Measurements from ENCODE around the gene EVI5.
"Not testable (repeated sequence)": the region's sequence is repeated elsewhere in the genome, so short reads cannot be mapped to it uniquely, and the experiment has no call there.

EVI5 gene

GRCh38 chr1:92691925-92692324 is 93.0 kb downstream of the EVI5 start:
- DNase-seq (ENCODE audit: low read depth in 2 of 2): no peak

- no peak for DNase-seq (ENCODE audit: low read depth in 2 of 2)
Measured at GRCh38 chr1:92690212-92690906, 94.5 kb downstream of the EVI5 start.

DNA sequence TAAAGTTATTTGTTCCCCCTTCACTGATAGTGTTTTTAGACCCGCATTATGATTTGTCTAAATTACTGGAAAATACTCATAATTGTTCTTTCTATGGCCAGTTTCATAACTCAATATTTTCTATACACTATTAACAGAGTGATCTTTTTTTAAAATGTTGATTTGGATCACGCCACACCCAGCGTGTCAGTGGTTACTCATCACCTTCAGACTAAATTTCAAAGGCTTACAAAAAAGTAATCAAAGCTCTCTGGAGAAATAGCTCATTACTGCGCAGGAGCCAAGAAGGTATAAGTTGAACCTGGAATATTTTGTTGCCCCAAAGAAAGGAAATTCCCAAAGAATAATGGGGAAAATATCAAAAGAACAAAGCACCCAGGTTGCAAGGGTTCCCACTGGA is 104.9 kb downstream of the EVI5 start:
- no peak for DNase-seq (ENCODE audit: low read depth in 2 of 2)

DNA sequence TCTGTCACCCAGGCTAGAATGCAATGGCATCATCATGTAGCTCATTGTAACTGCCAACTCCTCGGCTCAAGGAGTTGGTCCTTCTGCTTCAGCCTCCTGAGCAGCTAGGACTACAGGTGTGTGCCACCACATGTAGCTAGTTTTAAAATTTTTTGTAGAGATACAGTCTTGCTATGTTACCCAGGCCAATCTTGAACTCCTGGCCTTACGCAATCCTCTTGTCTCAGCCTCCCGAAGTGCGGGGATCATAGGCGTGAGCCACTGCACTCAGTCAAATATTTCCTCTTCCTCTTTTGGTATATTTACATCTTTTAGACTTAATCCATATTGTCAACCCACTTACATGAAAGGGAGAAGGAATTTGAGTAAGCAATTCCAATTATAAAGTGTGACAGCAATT is 121.1 kb downstream of the EVI5 start:
- no peak for DNase-seq (ENCODE audit: low read depth in 2 of 2)

GRCh38 chr1:92662048-92662447 is 122.9 kb downstream of the EVI5 start:
- no peak for DNase-seq (ENCODE audit: low read depth in 2 of 2)

DNA sequence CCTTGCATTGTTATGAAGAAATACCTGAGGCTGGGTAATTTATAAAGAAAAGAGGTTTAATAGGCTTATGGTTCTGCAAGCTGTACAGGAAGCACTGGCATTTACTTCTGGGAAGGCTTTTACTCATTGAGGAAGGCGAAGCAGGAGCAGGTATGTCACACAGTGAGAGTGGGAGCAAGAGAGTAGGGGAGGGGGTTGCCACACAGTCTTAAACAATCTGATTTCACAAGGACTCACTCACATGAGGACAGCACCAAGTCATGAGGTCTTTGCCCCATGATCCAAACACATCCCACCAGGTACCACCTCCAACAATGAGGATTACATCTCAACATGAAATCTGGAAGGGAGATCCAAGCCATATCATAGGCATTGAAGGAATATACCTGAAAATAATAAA is 127.2 kb downstream of the EVI5 start:
- no peak for DNase-seq (ENCODE audit: low read depth in 2 of 2)

DNA sequence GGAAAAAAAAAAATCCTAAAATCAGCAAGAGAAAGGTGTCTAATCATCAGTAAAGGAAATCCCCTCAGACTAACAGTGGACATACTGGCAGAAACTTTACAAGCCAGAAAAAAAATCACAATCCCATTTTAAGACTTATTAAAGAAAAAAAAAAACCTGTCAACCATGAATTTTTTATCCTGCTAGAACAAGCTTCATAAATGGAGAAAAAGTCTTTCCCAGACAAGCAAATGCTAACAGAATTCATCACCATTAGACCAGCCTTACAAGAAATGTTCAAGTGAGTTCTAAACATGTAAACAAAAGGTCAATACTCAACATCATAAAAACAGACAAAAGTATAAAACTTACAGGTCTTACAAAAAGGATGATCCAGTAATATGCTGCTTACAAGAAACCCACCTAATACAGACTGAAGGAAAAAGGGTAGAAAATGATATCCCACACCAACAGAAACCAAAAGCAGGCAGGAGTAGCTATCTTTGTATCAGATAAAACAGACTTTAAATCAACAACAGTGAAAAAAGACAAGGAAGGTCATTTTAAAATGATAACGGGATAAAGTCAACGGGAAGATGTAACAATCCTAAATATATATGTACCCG is 129.6 kb downstream of the EVI5 start:
- no peak for DNase-seq (ENCODE audit: low read depth in 2 of 2)

DNA sequence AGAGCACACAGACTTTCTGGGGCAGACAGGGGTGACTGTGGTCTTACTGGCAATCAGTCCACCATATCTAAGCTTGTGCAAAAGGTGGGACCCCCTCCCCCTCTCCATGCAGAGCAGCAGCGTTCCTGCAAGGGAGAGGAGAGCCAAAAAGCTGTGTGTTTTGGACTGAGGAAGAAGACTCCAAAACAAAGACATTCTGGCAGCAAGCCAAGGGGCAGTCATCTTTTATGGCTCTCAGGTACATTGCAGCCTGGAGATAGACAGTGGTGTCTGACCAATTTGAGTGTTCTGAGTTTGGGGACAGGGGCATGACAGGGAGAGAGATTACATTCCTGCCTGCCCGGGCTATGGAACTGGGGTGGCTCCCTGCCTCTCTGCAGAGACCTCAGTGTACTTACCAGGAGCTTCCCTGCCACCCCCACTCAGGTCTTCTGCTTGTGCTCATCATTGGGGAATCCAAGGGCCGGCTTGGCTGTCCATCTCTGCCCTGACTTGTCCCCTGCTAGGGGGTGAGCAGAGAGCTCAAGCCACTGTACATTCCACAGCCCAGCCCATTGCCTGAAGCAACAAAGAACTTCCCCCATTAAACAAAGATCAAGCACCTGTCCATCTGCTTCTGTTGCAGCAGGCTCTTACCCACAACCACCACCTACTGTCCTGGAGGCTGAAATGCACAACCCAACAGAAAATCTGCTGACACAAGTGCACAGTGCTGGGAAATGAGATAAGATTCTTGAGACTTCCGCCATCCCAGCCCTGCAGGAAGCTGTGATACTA is 131.1 kb downstream of the EVI5 start:
- no peak for DNase-seq (ENCODE audit: low read depth in 2 of 2)

- not testable (repeated sequence) for DNase-seq (ENCODE audit: low read depth in 2 of 2)
Measured at GRCh38 chr1:92640686-92641085, 144.2 kb downstream of the EVI5 start.

- DNase-seq (ENCODE audit: low read depth in 2 of 2): no peak
Measured at GRCh38 chr1:92638498-92638897, 146.4 kb downstream of the EVI5 start.

GRCh38 chr1:92635203-92635602 is 149.7 kb downstream of the EVI5 start:
- DNase-seq (ENCODE audit: low read depth in 2 of 2): not testable (repeated sequence)

- DNase-seq (ENCODE audit: low read depth in 2 of 2): no peak
Measured at GRCh38 chr1:92623187-92623778, 161.6 kb downstream of the EVI5 start.

- DNase-seq (ENCODE audit: low read depth in 2 of 2): peak in 1 of 2 donors; percentile 19
Measured at GRCh38 chr1:92619466-92620189, 165.3 kb downstream of the EVI5 start.

DNA sequence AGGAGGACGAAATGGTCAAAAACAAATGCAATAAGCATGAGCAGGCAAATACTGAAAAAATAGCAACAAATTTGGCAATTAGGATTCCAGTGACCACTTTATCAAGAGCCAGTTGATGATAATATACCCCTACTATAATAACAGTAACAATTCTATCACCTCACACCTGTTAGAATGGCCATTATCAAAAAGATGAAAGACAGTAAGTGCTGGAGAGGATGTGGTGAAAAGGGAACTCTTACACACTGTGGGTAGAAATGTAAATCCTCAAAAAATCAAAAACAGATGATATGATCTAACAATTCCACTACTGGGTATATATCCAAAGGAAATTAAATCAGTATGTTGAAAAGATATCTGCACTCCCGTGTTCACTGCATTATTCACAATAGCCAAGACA is 183.9 kb downstream of the EVI5 start:
- DNase-seq (ENCODE audit: low read depth in 2 of 2): no peak

- DNase-seq (ENCODE audit: low read depth in 2 of 2): no peak
Measured at GRCh38 chr1:92599184-92599583, 185.7 kb downstream of the EVI5 start.

- not testable (repeated sequence) for DNase-seq (ENCODE audit: low read depth in 2 of 2)
Measured at GRCh38 chr1:92589361-92589760, 195.5 kb downstream of the EVI5 start.

GRCh38 chr1:92587445-92587844 is 197.5 kb downstream of the EVI5 start:
- DNase-seq (ENCODE audit: low read depth in 2 of 2): peak in 1 of 2 donors; percentile 29

GRCh38 chr1:92585831-92586230 is 199.1 kb downstream of the EVI5 start:
- DNase-seq (ENCODE audit: low read depth in 2 of 2): no peak

- not testable (repeated sequence) for DNase-seq (ENCODE audit: low read depth in 2 of 2)
Measured at GRCh38 chr1:92584810-92585209, 200.1 kb downstream of the EVI5 start.

- no peak for DNase-seq (ENCODE audit: low read depth in 2 of 2)
Measured at GRCh38 chr1:92583821-92584760, 200.8 kb downstream of the EVI5 start.
